Measurements from ENCODE around the gene MAP3K5.

GRCh38 chr6:136669299-136669699, 123.0 kb downstream of the MAP3K5 start:
- TF ChIP-seq TAF1 (IDR thresholded peaks at IDR 0.05; ENCODE audit: low read depth, low read length), result no peak
- no peak for TF ChIP-seq POLR2AphosphoS5 (IDR thresholded peaks at IDR 0.05; ENCODE audit: low read depth, low read length)
- TF ChIP-seq POLR2A (IDR thresholded peaks at IDR 0.05; ENCODE audit: low read depth, low read length), result no peak
- TF ChIP-seq POU2F2 (IDR thresholded peaks at IDR 0.05; ENCODE audit: low read depth, low read length), result no peak
